ENCODE results near the gene PALD1.

The PALD1 gene

DNA sequence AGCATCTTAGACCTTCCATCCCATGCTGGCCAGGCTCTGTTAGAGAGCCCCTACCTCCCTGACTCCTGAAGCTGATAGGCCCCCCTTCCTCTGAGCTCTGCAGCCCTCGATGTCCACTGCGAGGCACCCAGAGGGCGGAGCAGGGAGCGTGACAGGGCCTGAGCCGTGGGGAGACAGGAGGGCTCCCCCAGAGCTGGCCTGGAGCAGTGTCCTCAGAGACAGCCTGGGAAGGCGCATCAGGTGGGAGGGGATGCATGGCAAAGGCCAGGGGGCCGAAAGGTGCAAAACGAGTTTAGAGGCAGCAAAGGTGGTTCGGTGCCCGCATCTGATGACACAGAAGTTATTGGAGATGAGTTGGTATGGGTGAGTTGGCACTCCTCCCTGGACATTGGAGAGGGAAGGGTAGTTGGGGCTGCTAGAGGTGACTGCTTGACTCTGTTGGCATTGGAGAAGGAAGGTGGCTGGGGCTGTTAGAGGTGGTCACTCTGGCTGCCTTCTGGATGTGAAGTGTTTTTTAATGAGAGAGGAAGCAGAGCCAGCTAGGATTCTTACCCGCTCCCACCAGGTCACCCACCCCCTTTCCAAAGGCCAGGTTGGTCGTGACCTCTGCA, 70.9 kb downstream of the PALD1 start:
- H3K27ac ChIP-seq: no peak overlapping the region
- no peak for DNase-seq (ENCODE audit: low read depth, low spot score)

DNA sequence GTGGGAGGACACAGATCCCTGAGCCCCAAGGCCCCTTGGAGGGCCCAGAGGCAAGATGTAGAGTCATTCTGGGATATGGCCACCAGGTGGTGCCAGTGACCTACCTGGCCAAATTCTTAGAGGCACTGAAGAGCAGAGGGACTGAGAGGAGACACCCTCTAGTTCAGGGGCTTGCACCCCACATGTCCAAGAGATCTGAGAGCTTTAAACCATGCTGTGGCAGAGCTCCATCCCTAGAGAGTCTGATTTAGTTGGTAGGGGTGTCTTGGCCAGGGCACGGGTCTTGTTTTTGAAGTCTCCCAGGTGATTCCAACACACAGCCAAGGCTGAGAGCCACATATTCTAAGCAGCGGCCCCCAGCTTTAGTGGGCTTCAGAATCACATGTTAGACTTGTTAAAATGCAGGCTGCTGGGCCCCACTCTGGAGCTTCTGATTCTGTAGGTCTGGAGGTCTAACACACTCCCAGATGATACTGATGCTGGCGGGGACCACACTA, 71.4 kb downstream of the PALD1 start:
- no peak for DNase-seq (ENCODE audit: low read depth, low spot score)
- no peak overlapping the region for H3K27ac ChIP-seq

DNA sequence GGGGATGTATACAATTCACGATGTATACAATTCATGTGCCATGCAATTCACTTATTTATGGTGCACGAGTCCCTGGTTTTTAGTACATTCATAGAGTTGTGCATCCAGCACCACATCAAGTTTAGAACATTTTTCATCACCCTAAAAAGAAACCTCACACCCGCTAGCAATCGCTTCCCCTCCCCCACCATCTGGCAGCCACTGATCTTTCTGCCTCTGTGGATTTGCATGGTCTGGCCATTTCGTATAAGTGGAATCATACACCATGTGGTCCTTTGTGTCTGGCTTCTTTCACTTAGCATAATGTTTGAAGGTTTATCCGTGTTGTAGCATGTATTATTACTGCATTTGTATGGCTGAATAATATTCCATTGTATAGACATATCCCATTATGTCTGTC, 71.9 kb downstream of the PALD1 start:
- no peak overlapping the region for H3K27ac ChIP-seq

DNA sequence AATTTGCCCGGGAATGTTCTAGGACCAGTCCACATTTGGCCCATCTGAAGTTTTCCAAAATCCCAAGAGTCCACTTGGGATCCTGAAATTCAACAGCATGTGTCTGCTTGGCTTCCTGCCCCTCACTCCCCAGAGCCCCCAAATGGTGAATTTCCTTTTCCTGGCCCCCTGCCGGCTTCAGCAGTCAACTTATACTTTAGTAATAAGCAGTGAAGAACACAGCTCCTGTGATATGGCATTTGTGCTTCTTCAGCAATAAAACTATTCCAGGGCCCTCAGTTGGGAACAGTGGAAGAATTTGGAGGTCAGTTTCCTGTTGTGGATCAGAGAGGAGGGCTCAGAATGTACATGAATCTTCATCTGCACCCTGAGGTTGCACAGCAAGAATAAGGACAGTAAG, 72.9 kb downstream of the PALD1 start:
- no peak overlapping the region for H3K27ac ChIP-seq
- no peak for DNase-seq (ENCODE audit: low read depth, low spot score)

More for the DNA sequence above, 71.9 kb downstream of the PALD1 start:
- DNase-seq (ENCODE audit: low read depth, low spot score): no peak

DNA sequence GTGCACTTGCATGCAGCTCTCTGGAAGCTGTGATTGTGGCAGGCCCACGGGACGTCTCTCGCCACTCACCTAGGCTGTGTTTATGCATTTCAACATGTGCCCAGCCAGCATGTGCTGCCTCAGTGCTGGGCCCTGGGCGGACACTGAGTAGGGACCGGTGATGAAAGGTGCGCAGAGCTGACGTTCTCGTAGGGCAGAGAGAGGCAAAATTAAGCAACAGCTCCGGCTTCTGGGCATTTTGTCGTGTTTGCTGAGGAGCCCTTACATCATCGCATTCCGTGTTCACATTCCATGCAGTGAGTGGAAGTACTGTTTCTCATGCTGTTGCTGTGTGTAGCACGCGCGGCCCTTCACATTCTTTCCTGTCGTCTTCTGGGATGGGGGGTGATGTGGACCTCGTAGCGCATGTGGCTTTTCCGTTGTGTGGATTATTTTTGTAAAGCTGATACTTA, 73.4 kb downstream of the PALD1 start:
- H3K27ac ChIP-seq: no peak overlapping the region
- no peak for DNase-seq (ENCODE audit: low read depth, low spot score)

DNA sequence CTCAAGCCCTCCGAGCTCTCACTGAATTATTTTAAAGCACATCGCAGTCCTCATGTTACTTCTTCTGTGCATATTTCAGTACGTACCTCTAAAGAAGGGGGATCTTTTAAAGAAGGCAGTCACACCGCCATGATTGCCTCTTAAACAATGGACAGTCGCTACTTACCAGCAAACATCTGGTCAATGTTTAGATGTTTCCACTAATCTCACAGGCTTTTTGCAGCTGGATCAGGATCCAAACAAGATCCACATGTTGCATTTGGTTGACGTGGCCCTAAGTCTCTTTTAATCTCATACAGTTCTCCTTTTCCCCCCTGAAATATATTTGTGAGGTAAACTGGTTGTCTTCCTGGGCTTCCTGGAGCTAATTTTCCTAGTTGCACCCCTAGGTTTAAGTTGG, 74.0 kb downstream of the PALD1 start:
- DNase-seq (ENCODE audit: low read depth, low spot score): no peak
- H3K27ac ChIP-seq: no peak overlapping the region

DNA sequence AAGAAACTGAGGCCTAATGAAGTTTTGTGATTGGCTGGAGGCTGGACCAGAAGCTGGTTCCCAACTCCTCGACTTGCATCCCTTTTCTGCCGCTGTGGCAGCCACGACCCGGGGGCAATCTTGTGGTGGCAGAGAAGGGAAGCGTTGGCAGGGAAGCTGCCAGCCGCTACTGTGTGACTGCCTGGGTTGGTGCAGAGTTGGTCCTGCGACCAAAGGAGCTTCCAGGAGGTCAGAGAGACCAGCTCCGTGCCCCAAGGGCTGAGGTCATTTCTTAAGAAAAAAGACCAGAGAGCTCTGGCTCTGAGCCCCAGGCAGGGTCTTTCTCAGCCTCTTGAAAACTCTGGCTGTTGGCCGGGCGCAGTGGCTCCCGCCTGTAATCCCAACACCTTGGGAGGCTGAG, 76.8 kb downstream of the PALD1 start:
- H3K27ac ChIP-seq: no peak overlapping the region
- no peak for DNase-seq (ENCODE audit: low read depth, low spot score)

DNA sequence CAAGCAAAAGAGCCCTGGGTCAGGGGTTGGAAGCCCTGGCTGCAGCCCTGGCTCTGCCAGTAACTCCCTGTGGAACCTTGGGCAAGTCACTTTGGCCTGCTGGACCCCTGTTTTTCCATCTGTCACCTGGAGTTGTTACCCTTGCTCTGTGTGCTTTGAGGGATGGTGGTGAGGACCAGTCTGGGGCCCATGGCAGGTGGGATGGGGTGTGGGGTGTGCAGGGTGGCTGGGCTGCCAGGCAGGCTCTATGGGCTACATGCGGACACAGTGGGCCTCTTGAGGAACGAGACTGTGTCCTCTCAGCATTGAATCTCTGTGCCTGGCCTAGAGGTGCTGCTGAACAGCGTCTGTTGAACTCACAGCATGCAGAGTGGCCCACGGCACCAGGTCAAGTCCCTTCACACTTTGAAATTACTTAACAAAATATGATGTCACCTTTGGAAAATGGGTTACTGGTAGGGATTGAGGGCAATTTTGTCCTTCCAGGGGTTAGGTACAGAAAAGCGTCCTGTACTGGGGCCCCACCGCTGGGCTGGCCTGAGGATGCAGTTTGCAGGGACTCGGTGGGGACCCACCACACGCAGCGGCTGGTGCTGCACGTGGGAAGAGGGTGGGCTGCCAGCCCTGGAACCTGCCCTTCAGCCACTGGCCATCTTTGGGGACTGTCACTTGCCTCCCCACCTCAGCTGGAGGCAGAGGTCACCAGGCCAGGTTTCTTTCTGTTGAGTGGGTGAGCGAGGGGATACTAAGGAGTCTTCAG, 78.7 kb downstream of the PALD1 start:
- no peak overlapping the region for H3K27ac ChIP-seq
- DNase-seq (ENCODE audit: low read depth, low spot score): no peak

DNA sequence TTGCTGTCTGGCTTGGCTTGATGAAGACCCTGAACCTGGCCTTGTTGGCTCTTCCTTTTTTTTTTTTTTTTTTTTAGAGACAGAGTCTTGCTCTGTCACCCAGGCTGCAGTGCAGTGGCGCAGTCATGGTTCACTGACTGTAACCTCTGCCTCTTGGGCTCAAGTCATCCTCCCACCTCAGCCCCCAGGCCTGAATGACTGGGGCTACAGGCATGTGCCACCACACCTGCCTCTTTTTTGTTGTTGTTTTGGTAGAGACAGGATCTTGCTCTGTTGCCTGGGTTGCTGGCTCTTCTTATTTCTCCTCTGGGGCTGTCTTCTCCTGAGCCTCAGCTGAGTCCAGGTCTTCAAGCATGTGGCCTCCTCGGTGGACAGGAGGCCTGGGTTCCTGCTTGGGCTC, 79.3 kb downstream of the PALD1 start:
- no peak for DNase-seq (ENCODE audit: low read depth, low spot score)
- no peak overlapping the region for H3K27ac ChIP-seq

DNA sequence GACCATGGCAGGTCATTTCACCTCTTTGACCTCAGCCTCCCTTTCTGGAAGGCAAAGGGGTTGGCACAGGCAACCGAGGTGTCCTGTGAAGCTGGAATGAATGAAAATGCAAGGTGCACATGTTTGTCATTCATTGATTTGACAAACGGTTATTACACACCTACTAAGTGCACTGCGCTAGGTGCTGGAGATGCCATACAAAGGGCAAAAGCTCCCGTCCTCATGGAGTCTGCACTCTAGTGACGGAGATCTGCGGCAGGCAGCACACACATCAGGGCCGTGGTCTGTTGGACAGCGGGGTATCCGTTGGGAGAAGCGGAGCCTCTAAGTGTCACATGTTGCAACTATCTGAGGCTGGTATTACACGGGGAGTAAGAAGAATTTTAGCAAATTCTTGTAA, 79.7 kb downstream of the PALD1 start:
- no peak for DNase-seq (ENCODE audit: low read depth, low spot score)
- no peak overlapping the region for H3K27ac ChIP-seq

DNA sequence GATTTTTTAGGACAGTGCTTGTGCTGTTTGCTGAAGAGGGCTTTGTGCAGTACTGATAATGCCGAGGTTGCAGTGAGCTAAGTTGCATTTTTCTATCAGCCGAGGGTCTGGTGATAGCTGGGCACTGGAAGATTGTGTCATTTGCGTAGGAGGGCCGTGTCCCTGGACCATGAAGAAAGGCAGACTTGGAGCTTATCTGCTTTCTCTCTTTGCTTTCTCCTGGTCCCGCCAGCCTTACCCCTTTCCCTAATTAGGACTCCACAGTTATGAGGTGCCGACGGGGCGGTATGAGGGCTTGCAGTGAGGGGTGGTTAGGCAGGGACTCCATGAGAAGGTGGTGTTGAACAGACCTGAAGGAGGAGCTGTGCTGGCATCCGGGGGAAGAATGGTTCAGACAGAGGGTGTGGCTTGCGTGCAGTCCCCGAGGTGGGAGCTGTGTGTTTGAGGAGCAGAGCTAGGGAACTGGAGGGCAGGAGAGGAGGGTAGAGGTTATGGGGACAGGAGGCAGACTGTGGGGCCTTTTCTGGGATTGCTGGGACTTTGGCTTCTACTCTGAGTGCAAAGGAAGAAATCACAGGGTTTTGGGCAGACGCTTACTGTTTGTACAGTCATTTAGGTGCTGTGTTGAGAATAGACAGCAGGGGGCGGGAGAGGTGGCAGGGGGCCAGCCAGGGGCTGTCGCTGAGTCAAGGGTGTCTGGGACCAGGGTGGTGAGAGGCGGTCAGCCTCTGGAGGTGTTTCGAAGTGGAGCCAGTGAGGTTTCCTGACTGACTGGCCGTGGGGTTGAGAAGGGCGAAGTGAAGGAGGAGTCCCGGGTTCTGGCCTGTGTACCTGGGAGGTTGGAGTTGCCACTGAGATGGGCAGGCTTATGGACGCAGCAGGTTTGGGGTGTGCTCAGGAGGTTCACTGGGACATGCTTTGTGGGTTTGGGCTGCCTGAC, 80.6 kb downstream of the PALD1 start:
- DNase-seq (ENCODE audit: low read depth, low spot score): no peak

DNA sequence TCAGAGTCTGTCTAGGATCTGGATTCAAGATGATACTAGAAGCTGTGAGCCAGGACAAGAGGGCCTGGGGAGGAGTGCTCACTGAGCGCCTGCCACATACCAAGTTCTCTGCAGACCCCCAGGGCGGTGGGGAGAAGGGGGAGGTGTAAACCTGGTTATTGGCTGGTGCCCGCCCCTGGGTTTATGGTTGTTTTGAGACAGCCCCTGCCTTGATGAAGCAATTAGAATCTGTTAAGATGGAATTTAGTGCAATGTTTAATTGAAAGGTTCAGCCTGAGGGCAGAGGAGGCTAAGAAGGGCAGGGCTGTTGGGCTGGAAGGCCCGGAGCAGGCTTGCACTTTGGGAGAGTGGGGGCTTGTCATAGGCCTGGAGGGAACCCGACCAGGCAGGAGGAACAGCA, 81.3 kb downstream of the PALD1 start:
- H3K27ac ChIP-seq: no peak overlapping the region
- no peak for DNase-seq (ENCODE audit: low read depth, low spot score)

More for the DNA sequence above, 80.6 kb downstream of the PALD1 start:
- no peak overlapping the region for H3K27ac ChIP-seq

DNA sequence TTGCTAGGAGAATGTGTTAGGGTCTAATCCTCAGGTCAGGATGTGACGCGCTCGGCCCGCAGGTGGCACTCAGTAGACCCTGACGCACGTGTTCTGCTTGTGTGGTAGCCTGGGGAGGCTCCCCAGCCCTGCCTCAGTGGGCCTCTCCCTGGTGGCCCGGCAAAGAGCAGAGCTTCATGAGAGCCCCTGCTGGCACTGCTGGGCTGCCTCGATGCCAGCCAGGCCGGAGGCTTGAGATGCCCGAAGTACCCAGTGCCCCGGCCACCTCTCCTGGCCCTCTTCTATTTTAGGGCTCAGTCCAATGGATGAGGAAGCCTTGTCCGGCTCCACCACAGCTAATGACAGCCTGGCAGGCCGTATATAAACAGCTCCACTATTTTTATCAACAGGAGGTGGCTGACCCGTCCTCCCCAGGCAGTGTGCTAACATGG, 82.0 kb downstream of the PALD1 start:
- DNase-seq (ENCODE audit: low read depth, low spot score): no peak
- H3K27ac ChIP-seq: no peak overlapping the region

DNA sequence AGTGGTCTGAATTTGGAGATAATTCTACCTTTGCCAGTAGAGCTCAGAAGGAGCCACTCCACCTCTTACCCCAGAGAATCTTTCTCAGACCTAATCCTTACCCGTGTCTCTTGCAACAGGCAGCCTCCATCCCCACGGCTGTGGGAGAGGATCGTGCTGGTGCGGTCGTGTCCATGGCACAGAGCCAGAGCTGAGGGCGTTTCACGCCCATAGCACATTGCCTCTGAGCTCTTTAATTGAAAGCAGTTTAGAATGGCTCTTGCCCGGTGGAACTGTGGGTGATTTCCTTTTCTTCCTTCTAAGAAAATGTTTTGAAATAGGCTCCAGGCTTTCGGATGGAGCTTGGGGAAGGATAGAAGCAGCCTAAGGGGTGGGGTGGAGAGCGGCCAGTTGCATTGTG, 82.5 kb downstream of the PALD1 start:
- no peak for DNase-seq (ENCODE audit: low read depth, low spot score)
- H3K27ac ChIP-seq: no peak overlapping the region

DNA sequence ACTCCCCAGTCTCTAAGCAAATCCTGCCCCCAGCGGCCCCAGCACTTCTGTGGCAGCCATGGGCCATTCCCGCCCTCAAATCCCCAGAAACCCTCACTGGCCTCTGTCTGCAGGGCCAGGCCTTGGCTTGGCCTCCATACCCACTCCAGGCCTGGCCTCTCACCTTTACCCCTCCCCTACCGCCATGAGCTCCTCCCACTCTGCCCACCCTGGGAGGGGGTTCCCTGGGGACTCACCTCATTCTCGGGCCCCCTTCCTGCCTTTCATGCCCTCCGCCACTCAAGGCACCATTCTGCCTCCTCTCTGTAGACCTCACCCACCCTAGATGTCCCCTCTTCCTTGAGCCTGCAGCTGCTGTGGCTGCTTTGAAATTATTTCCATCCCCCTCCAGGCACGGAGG, 83.0 kb downstream of the PALD1 start:
- DNase-seq (ENCODE audit: low read depth, low spot score): no peak
- no peak overlapping the region for H3K27ac ChIP-seq

DNA sequence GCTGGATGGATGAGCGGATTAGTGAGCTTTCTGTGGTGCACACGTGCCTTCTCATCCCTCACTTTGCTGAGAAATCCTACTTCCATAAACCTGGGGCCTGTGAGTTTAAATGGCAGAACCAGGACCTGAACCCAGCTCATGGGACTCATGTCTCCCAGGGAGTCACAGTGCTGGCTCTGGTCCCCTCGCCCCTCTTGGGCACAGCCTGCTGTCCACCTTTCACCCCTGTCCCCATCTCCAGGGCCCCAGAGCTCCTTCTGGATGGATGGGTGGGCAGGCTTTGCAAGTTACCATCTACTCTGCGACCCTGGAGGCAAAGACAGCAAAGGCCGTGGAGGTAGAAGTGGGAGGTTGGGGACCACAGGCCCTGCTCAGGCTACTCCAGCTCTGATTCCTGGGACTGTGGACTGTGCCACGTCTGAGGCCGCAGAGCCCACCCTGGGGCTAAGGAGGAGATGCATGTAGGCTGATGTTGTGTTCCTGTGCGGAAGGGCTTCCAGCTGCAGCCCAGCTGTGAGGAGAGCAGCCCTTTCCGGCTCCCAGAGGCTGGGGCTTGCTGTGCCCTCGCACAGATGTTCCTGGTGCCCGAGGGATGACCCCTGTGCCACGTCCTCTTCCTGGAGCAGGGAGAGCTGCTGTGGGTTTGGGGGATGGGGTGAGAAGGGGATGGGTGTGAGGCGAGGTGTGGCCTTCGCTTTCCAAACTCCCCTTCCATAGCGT, 83.6 kb downstream of the PALD1 start:
- no peak overlapping the region for H3K27ac ChIP-seq
- no peak for DNase-seq (ENCODE audit: low read depth, low spot score)

DNA sequence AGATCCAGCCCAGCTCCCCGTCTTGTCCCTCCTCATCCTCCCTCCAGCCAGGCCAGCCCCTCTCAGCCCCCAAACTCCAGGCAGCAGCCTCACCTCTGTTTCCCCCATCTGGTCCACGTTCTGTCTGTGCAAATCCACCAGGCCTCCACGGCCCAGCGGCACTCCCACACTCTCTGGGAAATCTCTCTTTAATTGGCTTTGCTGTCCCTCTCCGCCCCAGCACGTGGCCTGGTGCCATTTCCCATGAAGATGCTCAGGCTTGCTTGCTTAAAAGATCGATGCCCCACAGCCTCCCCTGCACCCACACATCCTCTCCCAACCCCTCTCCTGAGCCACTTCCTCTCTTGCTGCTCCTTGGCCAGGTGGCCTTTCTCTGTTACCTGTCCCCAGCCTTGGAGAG, 84.7 kb downstream of the PALD1 start:
- no peak for DNase-seq (ENCODE audit: low read depth, low spot score)
- no peak overlapping the region for H3K27ac ChIP-seq

DNA sequence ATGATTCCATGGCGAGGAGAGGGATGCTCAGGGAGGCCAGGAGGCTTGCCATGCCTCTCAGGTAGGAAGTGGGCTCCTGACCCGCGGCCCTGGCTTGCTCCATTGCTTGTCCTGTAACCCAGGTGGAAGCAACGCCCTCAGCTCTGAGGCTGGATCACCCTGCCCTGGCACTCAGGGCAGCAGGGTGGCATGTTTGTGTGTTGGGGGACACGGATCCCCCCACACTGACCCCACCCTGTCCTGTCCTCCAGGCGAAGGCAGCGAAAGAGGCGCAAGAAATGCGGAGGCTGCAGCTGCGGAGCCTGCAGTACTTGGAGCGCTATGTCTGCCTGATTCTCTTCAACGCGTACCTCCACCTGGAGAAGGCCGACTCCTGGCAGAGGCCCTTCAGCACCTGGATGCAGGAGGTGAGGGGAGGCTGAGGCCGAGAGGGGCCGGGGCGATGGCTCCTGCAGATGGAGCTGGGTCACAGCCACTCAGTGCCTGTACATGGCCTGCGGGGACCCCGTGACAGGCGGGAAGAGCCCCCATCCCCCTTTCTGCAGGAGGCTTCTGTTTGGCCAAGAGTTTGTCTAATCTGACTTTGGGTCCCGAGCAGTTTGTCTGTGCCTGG, 85.7 kb downstream of the PALD1 start:
- DNase-seq (ENCODE audit: low read depth, low spot score): no peak
- no peak overlapping the region for H3K27ac ChIP-seq

DNA sequence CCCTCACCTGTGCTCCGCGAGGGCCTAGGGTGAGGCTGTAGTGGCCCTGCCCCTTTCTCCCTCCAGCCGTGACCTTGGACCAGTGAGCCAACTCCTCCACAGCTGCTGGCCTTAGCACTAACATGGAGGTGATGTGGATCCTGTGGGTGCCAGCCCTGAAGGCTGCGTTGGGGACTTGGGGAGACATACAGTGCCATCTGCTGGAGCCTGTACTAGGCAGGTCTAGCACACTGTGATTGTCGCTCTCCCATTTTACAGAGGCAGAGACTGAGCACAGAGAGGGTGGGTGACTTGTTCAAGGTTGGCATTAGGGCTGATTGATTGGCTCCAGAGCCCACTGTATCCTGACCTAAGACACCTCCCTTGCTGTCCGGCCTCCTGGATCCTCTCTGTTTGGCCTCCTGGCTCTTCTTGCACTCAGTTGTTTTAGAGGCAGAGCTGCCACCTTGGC, 86.4 kb downstream of the PALD1 start:
- no peak overlapping the region for H3K27ac ChIP-seq
- no peak for DNase-seq (ENCODE audit: low read depth, low spot score)
